Cardiac fibroblast (primary cell): ENCODE measurements around the gene SLC25A19.

Source experiments
- DNase-seq, 2 donors: peaks; one replicate each; pipeline versions ENCODE4 v3.0.0 to v3.0.0-alpha.2; 2010; ENCODE audit warnings: low read depth in 2 of 2
- H3K4me3 ChIP-seq, 2 donors: replicated peaks in 1 of 2; 1 replicate in 1 of 2; 2 replicates in 1 of 2; pipeline ENCODE4 v1.5.1; 2011; ENCODE audit warnings: low read depth in 2 of 2, low read length in 2 of 2, mild to moderate bottlenecking in 2 of 2, moderate library complexity in 1 of 2
- TF ChIP-seq, protein P1 (sequence below): IDR thresholded peaks from one replicate; pipeline ENCODE4 v1.5.1; 2011; ENCODE audit warnings: low read depth, mild to moderate bottlenecking, low read length, inconsistent platforms

The SLC25A19 gene

DNA sequence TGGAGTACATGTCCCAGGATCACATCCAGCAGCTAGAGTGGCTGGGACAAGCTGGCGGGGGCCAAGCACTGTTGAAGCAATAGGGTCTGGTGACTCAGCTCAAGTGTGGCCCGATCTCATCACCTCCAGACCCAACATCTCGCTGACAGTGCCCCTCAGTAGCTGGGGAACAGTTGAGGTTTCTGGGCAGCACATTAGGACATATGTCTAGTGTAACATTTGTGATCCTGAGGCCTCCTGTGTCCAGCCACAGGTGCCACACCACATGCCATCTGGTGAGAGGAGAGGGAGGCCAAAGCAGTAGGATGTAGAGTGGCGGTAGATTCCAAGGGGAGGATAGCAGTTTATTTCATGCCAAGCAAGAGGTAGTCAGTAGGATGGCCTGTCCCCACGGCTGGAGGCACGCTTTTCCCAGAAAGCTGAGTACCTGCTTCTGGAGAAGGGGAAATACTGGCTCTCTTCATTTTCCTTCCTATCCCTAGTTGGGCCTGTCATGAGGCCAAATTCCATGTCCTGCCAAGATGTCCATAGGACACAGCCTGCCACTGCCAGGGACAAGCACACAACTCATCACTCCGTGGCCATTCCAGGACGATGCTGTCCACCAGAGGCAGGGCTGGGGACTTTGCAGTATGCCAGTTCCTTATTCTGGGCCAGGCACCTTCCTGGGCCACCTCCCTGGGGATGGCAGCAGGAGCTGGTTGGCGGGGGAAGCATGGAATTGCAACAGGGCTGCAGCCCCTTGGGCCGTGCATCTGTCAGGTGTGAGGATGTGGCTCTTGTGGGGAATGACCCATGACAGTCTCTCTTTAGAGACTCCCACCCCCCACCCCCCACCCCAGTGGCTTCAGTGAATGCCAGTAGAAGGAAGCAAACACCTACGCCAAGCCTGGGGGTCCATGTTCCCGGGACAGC is 51.9 kb downstream of the SLC25A19 start:
- DNase-seq: no peak
- no peak overlapping the region for H3K4me3 ChIP-seq
- TF ChIP-seq, protein P1, sequence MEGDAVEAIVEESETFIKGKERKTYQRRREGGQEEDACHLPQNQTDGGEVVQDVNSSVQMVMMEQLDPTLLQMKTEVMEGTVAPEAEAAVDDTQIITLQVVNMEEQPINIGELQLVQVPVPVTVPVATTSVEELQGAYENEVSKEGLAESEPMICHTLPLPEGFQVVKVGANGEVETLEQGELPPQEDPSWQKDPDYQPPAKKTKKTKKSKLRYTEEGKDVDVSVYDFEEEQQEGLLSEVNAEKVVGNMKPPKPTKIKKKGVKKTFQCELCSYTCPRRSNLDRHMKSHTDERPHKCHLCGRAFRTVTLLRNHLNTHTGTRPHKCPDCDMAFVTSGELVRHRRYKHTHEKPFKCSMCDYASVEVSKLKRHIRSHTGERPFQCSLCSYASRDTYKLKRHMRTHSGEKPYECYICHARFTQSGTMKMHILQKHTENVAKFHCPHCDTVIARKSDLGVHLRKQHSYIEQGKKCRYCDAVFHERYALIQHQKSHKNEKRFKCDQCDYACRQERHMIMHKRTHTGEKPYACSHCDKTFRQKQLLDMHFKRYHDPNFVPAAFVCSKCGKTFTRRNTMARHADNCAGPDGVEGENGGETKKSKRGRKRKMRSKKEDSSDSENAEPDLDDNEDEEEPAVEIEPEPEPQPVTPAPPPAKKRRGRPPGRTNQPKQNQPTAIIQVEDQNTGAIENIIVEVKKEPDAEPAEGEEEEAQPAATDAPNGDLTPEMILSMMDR: no peak

DNA sequence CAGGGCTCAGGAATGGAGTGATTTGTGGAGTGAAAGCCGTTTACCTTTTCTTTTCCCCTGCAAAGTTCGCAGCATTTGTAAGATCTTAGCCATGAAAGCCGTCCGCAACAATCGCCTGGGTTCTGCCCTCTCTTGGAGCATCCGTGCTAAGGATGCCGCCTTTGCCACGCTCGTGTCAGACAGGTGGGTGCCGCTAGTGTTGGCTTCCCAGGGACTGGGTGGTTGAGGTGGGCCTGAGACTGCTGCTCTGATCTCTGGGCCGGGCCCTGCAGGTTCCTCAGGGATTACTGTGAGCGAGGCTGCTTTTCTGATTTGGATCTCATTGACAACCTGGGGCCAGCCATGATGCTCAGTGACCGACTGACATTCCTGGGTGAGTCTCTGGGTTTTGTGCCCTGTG is 56.4 kb downstream of the SLC25A19 start:
- TF ChIP-seq, protein P1: no peak
- DNase-seq: no peak
- H3K4me3 ChIP-seq: no peak overlapping the region

DNA sequence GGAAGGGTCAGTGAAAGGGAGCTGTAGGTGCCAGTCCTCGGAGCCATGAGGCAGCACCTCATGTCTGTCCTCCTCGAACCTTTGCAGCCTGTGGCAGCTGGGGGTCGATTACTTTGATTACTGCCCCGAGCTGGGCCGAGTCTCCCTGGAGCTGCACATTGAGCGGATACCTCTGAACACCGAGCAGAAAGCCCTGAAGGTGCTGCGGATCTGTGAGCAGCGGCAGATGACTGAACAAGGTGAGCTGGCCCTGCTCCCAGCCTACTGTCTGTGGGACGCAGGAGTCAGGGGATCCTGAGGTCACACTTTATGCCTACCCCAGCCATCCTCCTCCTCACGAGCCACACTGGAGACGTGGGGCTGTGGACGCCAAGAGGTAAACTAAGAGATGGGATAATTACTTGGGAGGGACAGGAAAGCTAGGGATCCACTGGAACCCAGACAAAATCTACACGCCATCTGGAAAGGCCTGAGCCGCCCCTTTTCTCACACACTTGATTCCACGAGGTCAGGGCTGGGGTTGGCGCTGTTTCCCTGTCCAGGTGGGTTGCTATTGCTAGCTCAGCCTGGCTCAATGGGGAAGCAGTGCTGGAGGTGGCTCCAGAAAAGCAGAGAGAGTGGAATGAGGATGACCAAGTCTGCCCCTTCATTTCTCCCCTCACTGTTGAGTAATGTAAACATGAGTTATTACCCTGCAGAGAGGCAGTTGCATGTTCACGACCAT is 57.3 kb downstream of the SLC25A19 start:
- H3K4me3 ChIP-seq: no peak overlapping the region
- DNase-seq: no peak
- TF ChIP-seq, protein P1: no peak

DNA sequence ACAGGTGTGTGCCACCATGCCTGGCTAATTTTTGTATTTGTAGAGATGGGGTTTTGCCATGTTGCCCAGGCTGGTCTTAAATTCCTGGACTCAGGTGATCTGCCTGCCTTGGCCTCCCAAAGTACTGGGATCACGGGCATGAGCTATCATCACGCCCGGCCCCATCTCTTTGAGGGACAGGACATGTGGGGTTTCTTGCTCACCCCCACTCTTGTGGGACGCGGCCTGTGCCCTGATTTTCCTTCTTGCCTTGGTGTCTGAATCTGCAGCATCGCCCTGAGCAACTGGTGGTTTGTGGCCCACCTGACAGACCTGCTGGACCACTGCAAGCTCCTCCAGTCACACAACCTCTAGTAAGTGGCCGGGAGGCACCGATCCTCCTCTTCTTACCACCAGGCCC is 58.2 kb downstream of the SLC25A19 start:
- TF ChIP-seq, protein P1: no peak
- no peak overlapping the region for H3K4me3 ChIP-seq
- DNase-seq: no peak

DNA sequence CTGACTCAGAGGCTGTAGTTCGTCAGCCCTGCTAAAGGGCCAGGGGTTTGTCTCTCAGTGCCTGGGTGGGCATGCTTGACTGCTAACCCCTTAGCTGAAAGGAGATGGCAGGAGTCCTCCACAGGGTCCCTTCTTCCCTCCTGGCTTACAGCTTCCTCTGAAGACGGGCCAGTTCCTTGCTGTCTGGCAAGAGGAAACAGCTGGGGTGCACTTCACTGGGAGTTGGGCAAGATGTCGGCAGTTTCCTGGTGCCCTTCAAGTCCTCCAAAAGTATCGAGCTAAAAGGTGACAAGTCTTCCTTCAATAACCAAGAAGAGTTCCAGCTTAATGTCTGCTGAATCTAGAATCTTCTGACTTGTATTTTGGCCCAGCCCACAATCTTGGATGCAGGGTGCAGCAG is 60.4 kb downstream of the SLC25A19 start:
- no peak overlapping the region for H3K4me3 ChIP-seq
- no peak for DNase-seq
- TF ChIP-seq, protein P1: no peak

DNA sequence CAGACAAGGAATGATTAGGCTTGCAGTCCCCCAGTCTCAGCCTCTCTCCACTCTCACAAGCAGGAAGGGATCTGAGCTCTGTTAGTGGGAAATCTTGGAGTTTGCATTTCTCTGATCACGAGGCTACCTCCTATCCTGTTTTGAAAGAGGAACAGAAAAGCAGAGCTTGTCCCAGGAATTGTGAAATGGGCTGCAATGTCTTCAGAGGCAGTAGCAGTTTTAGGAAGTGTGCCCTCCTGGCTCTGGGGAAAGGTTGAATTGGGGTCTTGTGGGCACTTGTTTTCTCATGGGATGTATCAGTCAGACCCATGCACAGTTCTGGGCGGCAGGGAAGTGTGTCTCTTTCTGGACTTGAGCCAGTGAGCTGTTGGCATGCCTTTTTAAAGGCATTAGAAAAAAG is 60.9 kb downstream of the SLC25A19 start:
- no peak overlapping the region for H3K4me3 ChIP-seq
- DNase-seq: peak in 1 of 2 donors; percentile 16
- TF ChIP-seq, protein P1: no peak
